MCF 10A (cell line): ENCODE measurements around the gene MAPK1IP1L. TPM values are rescaled to one million over a fixed set of nuclear protein-coding genes. Genes with fewer than 3 reads are reported as not detected.
A peak's percentile ranks its signal among the peaks of the same experiment; 100 is the strongest.

Source experiments
- BruUV-seq: library from RNA; stranded (reverse); fragments of 400-500 nt; replicated peaks from 2 replicates; lab custom pipeline; 2021; lab: Mats Ljungman, UMichigan
- CTCF ChIA-PET: fragments of 300-600 bp; sonication (Branson Sonifier 250); formaldehyde crosslinking; extraction: SDS; loops from one replicate; lab custom pipeline; 2021; ENCODE audit warnings: antibody characterized with exemption, inconsistent platforms; lab: Yijun Ruan, JAX
- POLR2A ChIA-PET: fragments of 300-600, 350-650 bp; sonication (Branson Sonifier 250); formaldehyde crosslinking; extraction: SDS; loops from one replicate; lab custom pipeline; 2020; ENCODE audit warnings: antibody characterized with exemption, inconsistent platforms; lab: Yijun Ruan, JAX
- DNase-seq: peaks from one replicate; pipeline ENCODE4 v3.0.0-alpha.2; 2018; ENCODE audit not compliant: unreplicated experiment
- H3K27ac Mint-ChIP-seq: one replicate; pipeline ENCODE4 v1.8.0; 2022; ENCODE audit warnings: mild to moderate bottlenecking, low read depth, mixed read lengths; ENCODE audit not compliant: unreplicated experiment
- H3K27me3 Mint-ChIP-seq: one replicate; pipeline ENCODE4 v1.8.0; 2022; ENCODE audit warnings: mixed read lengths; ENCODE audit not compliant: insufficient read depth, unreplicated experiment
- H3K36me3 Mint-ChIP-seq: one replicate; pipeline ENCODE4 v1.8.0; 2022; ENCODE audit warnings: mild to moderate bottlenecking, moderate library complexity, mixed read lengths; ENCODE audit not compliant: insufficient read depth, unreplicated experiment
- H3K4me1 Mint-ChIP-seq: one replicate; pipeline ENCODE4 v1.8.0; 2022; ENCODE audit warnings: mixed read lengths; ENCODE audit not compliant: insufficient read depth, unreplicated experiment
- H3K4me3 Mint-ChIP-seq: one replicate; pipeline ENCODE4 v1.8.0; 2022; ENCODE audit warnings: mild to moderate bottlenecking, moderate library complexity, mixed read lengths; ENCODE audit not compliant: unreplicated experiment
- H3K9me3 Mint-ChIP-seq: one replicate; pipeline ENCODE4 v1.8.0; 2022; ENCODE audit warnings: mixed read lengths; ENCODE audit not compliant: unreplicated experiment
- CTCF ChIP-seq: fragments of 200-600 bp; IDR thresholded peaks from one replicate; pipeline ENCODE4 v1.8.0; 2022; ENCODE audit warnings: antibody characterized with exemption, mild to moderate bottlenecking; ENCODE audit not compliant: unreplicated experiment
- intact Hi-C: fragments of 100-400 bp; cut with micrococcal nuclease; formaldehyde crosslinking; loops from 2 replicates; pipeline ENCODE4 v1.14.1; 2022
- total RNA-seq: library from RNA; stranded (reverse); gene quantifications from 2 replicates; pipeline ENCODE4 v1.2.3, GENCODE V29; 2022

The MAPK1IP1L gene
- total RNA-seq, 1 experiment from 2014 or later: 118 TPM

DNA sequence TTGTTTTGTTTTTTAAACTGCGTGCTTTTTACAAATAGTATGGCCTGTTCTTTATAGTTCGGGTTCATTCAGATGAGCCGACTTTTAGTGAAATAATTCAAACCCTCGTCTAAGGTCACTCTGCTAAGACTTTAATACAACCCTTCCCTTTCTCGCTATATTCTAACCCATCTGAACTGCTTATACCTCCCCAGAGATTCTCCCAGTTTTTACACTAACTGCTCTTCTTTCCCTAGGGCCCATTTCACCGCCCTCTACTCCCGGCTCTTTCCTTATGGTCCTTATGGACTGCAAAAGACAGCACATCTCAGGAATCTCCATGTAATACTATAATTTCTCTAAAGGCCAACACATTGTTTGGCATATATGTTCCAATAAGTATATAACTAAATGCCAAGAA is 2.1 kb downstream of the MAPK1IP1L start:
- POLR2A ChIA-PET: interaction anchor here (0.9 to 6.7 kb wide), 12 partner anchors 8 to 136 kb away, joined by 3 to 356 read pairs (median 36); partner anchors contain the start of genes LGALS3, SOCS4 and WDHD1
- no TSS peak for BruUV-seq
- peaks cover 62% of the 10 kb centered on the region for H3K36me3 Mint-ChIP-seq
- no peaks in the 10 kb centered on the region for H3K9me3 Mint-ChIP-seq
- intact Hi-C loops: loop anchor here (2.0 kb wide), 1 partner anchor 75 kb away; the partner anchor contains the start of gene LGALS3
- no peaks in the 10 kb centered on the region for H3K27me3 Mint-ChIP-seq
- DNase-seq: no peak
- peak overlapping the region; percentile 83 for H3K4me3 Mint-ChIP-seq
- CTCF ChIA-PET: interaction anchor here (0.6 to 1.6 kb wide), 5 partner anchors 27 to 1595 kb away, joined by 3 to 5 read pairs (median 4); partner anchors contain the start of genes SOCS4 and WDHD1
- no peak for TF ChIP-seq CTCF
- H3K4me1 Mint-ChIP-seq: peaks cover 16% of the 10 kb centered on the region
- H3K27ac Mint-ChIP-seq: peak overlapping the region; percentile 98

DNA sequence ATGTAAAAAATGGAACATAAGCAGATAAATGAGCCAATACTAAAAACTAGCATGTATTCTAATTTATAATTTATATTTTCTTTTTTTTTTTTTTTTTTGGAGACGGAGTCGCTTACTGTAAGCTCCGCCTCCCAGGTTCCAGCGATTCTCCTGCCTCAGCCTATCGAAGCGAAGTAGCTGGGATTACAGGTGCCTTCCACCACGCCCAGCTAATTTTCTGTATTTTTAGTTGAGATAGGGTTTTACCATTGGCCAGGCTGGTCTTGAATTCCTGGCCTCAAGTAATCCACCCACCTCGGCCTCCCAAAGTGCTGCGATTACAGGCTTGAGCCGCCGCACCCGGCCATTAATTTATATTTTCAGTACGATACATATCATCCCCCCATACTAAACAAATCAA is 2.7 kb downstream of the MAPK1IP1L start:
- no peak overlapping the region for H3K27ac Mint-ChIP-seq
- intact Hi-C loops: no loop called here
- no peaks in the 10 kb centered on the region for H3K27me3 Mint-ChIP-seq
- DNase-seq: no peak
- peaks cover 67% of the 10 kb centered on the region for H3K36me3 Mint-ChIP-seq
- ChIA-PET POLR2A (interaction anchor here (4.0 to 6.7 kb wide), 2 partner anchors 12 to 21 kb away, joined by 69 to 356 read pairs; no protein-coding TSS in a partner anchor), CTCF (no interaction called here)
- TF ChIP-seq CTCF: no peak
- H3K4me3 Mint-ChIP-seq: peak overlapping the region; percentile 33
- peaks cover 16% of the 10 kb centered on the region for H3K4me1 Mint-ChIP-seq
- H3K9me3 Mint-ChIP-seq: no peaks in the 10 kb centered on the region
- BruUV-seq: no TSS peak

DNA sequence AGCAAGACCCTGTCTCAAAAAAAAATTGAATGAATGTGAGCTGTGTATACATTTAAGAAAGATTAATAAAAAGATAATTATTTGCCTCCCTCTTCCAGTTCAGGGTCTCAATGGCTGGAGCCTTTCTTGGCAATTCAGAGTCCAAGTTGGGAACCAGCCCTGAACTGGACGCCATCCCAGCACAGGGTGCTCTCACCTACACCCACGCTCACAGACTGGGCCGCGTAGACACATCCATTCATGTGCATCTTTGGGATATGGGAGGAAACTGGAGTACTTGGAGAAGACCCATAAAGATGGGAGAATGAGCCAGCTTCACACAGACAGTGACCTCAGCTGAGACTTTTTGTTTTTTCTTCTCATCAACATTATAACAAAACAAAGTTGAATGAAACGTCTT is 6.5 kb downstream of the MAPK1IP1L start:
- ChIA-PET POLR2A (interaction anchor here (0.7 to 5.7 kb wide), 7 partner anchors 8 to 85 kb away, joined by 3 to 45 read pairs (median 3); no protein-coding TSS in a partner anchor), CTCF (interaction anchor here (0.6 to 1.3 kb wide), 3 partner anchors 20 to 297 kb away, joined by 3 to 5 read pairs (median 5); no protein-coding TSS in a partner anchor)
- DNase-seq: no peak
- Mint-ChIP-seq H3K4me3 (no peak overlapping the region), H3K4me1 (peaks cover 22% of the 10 kb centered on the region), H3K27me3 (no peaks in the 10 kb centered on the region), H3K27ac (no peak overlapping the region), H3K9me3 (no peaks in the 10 kb centered on the region), H3K36me3 (peaks cover 83% of the 10 kb centered on the region)
- BruUV-seq: no TSS peak
- TF ChIP-seq CTCF: no peak
- intact Hi-C loops: no loop called here

- intact Hi-C loops: no loop called here
- Mint-ChIP-seq H3K4me3 (no peak overlapping the region), H3K36me3 (peaks cover 83% of the 10 kb centered on the region), H3K9me3 (no peaks in the 10 kb centered on the region), H3K27ac (no peak overlapping the region), H3K27me3 (no peaks in the 10 kb centered on the region), H3K4me1 (peaks cover 9% of the 10 kb centered on the region)
- no peak for DNase-seq
- ChIA-PET POLR2A (interaction anchor here (0.6 to 5.7 kb wide), 5 partner anchors 8 to 43 kb away, joined by 3 to 45 read pairs (median 5); partner anchors contain the start of gene MAPK1IP1L), CTCF (interaction anchor here (0.7 to 1.9 kb wide), 2 partner anchors 8 to 13 kb away, joined by 4 to 7 read pairs; partner anchors contain the start of gene MAPK1IP1L)
- BruUV-seq: no TSS peak
- TF ChIP-seq CTCF: no peak
Observed at GRCh38 chr14:55059333-55059732, 7.9 kb downstream of the MAPK1IP1L start.
